GM12864 (cell line): Measurements from ENCODE around the gene ACVR1B.

Experiments used
- DNase-seq: peaks from one replicate; pipeline ENCODE4 v3.0.0-alpha.2; 2011; ENCODE audit warnings: low read depth
- H3K4me3 ChIP-seq: 2 replicates; pipeline ENCODE4 v1.5.1; 2011; ENCODE audit warnings: mild to moderate bottlenecking, low read depth, low read length, control low read depth
- CTCF ChIP-seq: IDR thresholded peaks from 2 replicates; pipeline ENCODE4 v1.5.1; 2011; ENCODE audit warnings: low read depth, mild to moderate bottlenecking, moderate library complexity, low read length, control low read depth, inconsistent platforms; ENCODE audit errors: missing control alignments

ACVR1B gene

GRCh38 chr12:51913071-51914033 lies 38.1 kb upstream of the ACVR1B start:
- TF ChIP-seq CTCF, result peak; percentile 27
- no peak overlapping the region for H3K4me3 ChIP-seq
- no peak for DNase-seq

- no peak for TF ChIP-seq CTCF
- no peak overlapping the region for H3K4me3 ChIP-seq
- no peak for DNase-seq
Observed at GRCh38 chr12:51914034-51914923, 37.2 kb upstream of the ACVR1B start.

- DNase-seq, result no peak
- no peak for TF ChIP-seq CTCF
- H3K4me3 ChIP-seq, result no peak overlapping the region
Observed at GRCh38 chr12:51915003-51915625, 36.4 kb upstream of the ACVR1B start.

- no peak for DNase-seq
- H3K4me3 ChIP-seq, result no peak overlapping the region
- TF ChIP-seq CTCF, result no peak
Observed at GRCh38 chr12:51915951-51916350, 35.5 kb upstream of the ACVR1B start.

GRCh38 chr12:51917041-51917590 lies 34.4 kb upstream of the ACVR1B start:
- no peak for DNase-seq
- no peak overlapping the region for H3K4me3 ChIP-seq
- TF ChIP-seq CTCF, result no peak

- no peak for TF ChIP-seq CTCF
- H3K4me3 ChIP-seq, result no peak overlapping the region
- no peak for DNase-seq
Observed at GRCh38 chr12:51917746-51918453, 33.6 kb upstream of the ACVR1B start.
